CD4-positive, CD25-positive, alpha-beta regulatory T cell (primary cell): ENCODE results near the gene MESD. TPM values are rescaled to one million over a fixed set of nuclear protein-coding genes. Genes with fewer than 3 reads are reported as not detected.

Source experiments
- ATAC-seq, 2 donors: fragments of 150-1000 bp; cut with Tn5 transposase; one replicate each; pipeline ENCODE4 v1.10.0; 2021; ENCODE audit warnings: low read depth in 2 of 2, moderate number of reproducible peaks in 2 of 2, moderate library complexity in 1 of 2
- DNase-seq, 3 donors: peaks; one replicate each; pipeline versions ENCODE4 v3.0.0 to v3.0.0-alpha.2; 2012 to 2022; ENCODE audit warnings: mixed read lengths in 1 of 3
- H3K27ac ChIP-seq: one replicate; pipeline ENCODE4 v1.7.0; 2013; ENCODE audit warnings: mild to moderate bottlenecking, low read length; ENCODE audit not compliant: insufficient read depth, poor library complexity, severe bottlenecking
- H3K27me3 ChIP-seq: one replicate; pipeline ENCODE4 v1.7.0; 2013; ENCODE audit warnings: low read length; ENCODE audit not compliant: control insufficient read depth, insufficient read depth
- H3K36me3 ChIP-seq: one replicate; pipeline ENCODE4 v1.7.0; 2013; ENCODE audit warnings: mild to moderate bottlenecking, low read length, moderate library complexity; ENCODE audit not compliant: control insufficient read depth, insufficient read depth
- H3K4me1 ChIP-seq: 2 replicates; pipeline ENCODE4 v1.7.0; 2013; ENCODE audit warnings: mild to moderate bottlenecking, low read length; ENCODE audit not compliant: insufficient read depth, control insufficient read depth, poor library complexity, severe bottlenecking
- H3K4me3 ChIP-seq: one replicate; pipeline ENCODE4 v1.7.0; 2013; ENCODE audit warnings: low read depth, mild to moderate bottlenecking, low read length, moderate library complexity
- H3K9me3 ChIP-seq, 2 experiments: 1 replicate in 1 of 2; 2 replicates in 1 of 2; pipeline ENCODE4 v1.7.0; 2013; ENCODE audit warnings: low read length in 2 of 2, mild to moderate bottlenecking in 1 of 2, moderate library complexity in 1 of 2; ENCODE audit not compliant: control insufficient read depth in 2 of 2
- H3K27ac Mint-ChIP-seq, 3 donors: one replicate each; pipeline ENCODE4 v1.8.0; 2020 to 2022; ENCODE audit warnings: mild to moderate bottlenecking in 3 of 3, mixed read lengths in 3 of 3, moderate library complexity in 2 of 3
- H3K27me3 Mint-ChIP-seq: one replicate; pipeline ENCODE4 v1.8.0; 2022; ENCODE audit warnings: mild to moderate bottlenecking, mixed read lengths
- H3K36me3 Mint-ChIP-seq: one replicate; pipeline ENCODE4 v1.8.0; 2020; ENCODE audit warnings: mixed read lengths
- H3K4me1 Mint-ChIP-seq, 4 donors: one replicate each; pipeline ENCODE4 v1.8.0; 2020 to 2022; ENCODE audit warnings: mixed read lengths in 4 of 4, mild to moderate bottlenecking in 1 of 4
- H3K4me3 Mint-ChIP-seq, 4 donors: one replicate each; pipeline ENCODE4 v1.8.0; 2020 to 2022; ENCODE audit warnings: mild to moderate bottlenecking in 4 of 4, mixed read lengths in 4 of 4, moderate library complexity in 3 of 4
- H3K9me3 Mint-ChIP-seq, 7 donors: one replicate each; pipeline ENCODE4 v1.8.0; 2020 to 2022; ENCODE audit warnings: mixed read lengths in 7 of 7, mild to moderate bottlenecking in 3 of 7, moderate library complexity in 2 of 7
- polyA plus RNA-seq, 4 donors: library from polyadenylated mRNA; unstranded; fragments of 300-500 nt; fragmentation: Illumina TruSeq; gene quantifications; one replicate each; pipeline ENCODE4 v1.2.3, GENCODE V29; 2021
- total RNA-seq: library from RNA; stranded (reverse); gene quantifications from one replicate; pipeline ENCODE4 v1.2.3, GENCODE V29; 2022

MESD gene
- 18.4 TPM for total RNA-seq
- polyA plus RNA-seq, result 10 to 100 TPM; 28.7 to 34.1 (median 31.3) TPM

GRCh38 chr15:80989518-80990478 lies at the start of gene MESD:
Gene MESD (minus strand): TSS chr15:80989819. CDS start chr15:80989791, 28 bp downstream.
- H3K4me1 Mint-ChIP-seq, result peaks cover 38 to 70% (median 54%) of the 10 kb centered on the region in 4 donors

GRCh38 chr15:81038975-81039607 lies 49.5 kb upstream of the MESD start:
- H3K9me3 Mint-ChIP-seq, result peaks cover 0 to 2% (median 0%) of the 10 kb centered on the region in 7 donors
- H3K36me3 Mint-ChIP-seq, result no peaks in the 10 kb centered on the region
- Histone ChIP-seq H3K36me3 (no peaks in the 10 kb centered on the region), H3K27ac (peak overlapping the region; percentile 15), H3K4me3 (peak overlapping the region; percentile 11), H3K4me1 (peaks cover 11% of the 10 kb centered on the region), H3K27me3 (no peaks in the 10 kb centered on the region), H3K9me3 (no peaks in the 10 kb centered on the region)
- no peaks in the 10 kb centered on the region for H3K27me3 Mint-ChIP-seq
- DNase-seq (peak in 1 of 3 donors; percentile 72), ATAC-seq (no peak)
- peak overlapping the region; percentile 42 to 84 (median 81) for H3K27ac Mint-ChIP-seq
- peaks cover 8 to 19% (median 16%) of the 10 kb centered on the region in 4 donors for H3K4me1 Mint-ChIP-seq
- peak overlapping the region in 1 of 4 donors; percentile 46 for H3K4me3 Mint-ChIP-seq

More at GRCh38 chr15:80989518-80990478, at the start of gene MESD:
- Histone ChIP-seq H3K27ac (peak within 1 kb of the TSS; percentile 82), H3K4me3 (peak within 1 kb of the TSS; percentile 97), H3K36me3 (peaks cover 5% of the 10 kb centered on the region), H3K9me3 (no peaks in the 10 kb centered on the region), H3K27me3 (no peaks in the 10 kb centered on the region), H3K4me1 (peaks cover 56% of the 10 kb centered on the region)
- DNase-seq, result peak; percentile 93 to 98 (median 95)
- Mint-ChIP-seq H3K36me3 (peaks cover 12% of the 10 kb centered on the region), H3K27ac (peak within 1 kb of the TSS; percentile 99 to 100 (median 99)), H3K27me3 (no peaks in the 10 kb centered on the region), H3K9me3 (no peaks in the 10 kb centered on the region), H3K4me3 (peak within 1 kb of the TSS; percentile 97 to 99 (median 99))
- ATAC-seq, result peak; percentile 100

- H3K4me3 Mint-ChIP-seq, result no peak overlapping the region
- H3K4me1 Mint-ChIP-seq, result peaks cover 11 to 22% (median 17%) of the 10 kb centered on the region in 4 donors
- Histone ChIP-seq H3K4me1 (peaks cover 11% of the 10 kb centered on the region), H3K4me3 (no peak overlapping the region), H3K27me3 (no peaks in the 10 kb centered on the region), H3K9me3 (no peaks in the 10 kb centered on the region), H3K27ac (no peak overlapping the region), H3K36me3 (no peaks in the 10 kb centered on the region)
- peaks cover 0 to 2% (median 0%) of the 10 kb centered on the region in 7 donors for H3K9me3 Mint-ChIP-seq
- peak overlapping the region in 1 of 3 donors; percentile 96 for H3K27ac Mint-ChIP-seq
- H3K27me3 Mint-ChIP-seq, result no peaks in the 10 kb centered on the region
- ATAC-seq (no peak), DNase-seq (no peak)
- no peaks in the 10 kb centered on the region for H3K36me3 Mint-ChIP-seq
These were observed 48.5 kb upstream of the MESD start for GRCh38 chr15:81037952-81038743.

GRCh38 chr15:81033508-81033907 lies 43.9 kb upstream of the MESD start:
- Mint-ChIP-seq H3K4me1 (peaks cover 3 to 28% (median 9%) of the 10 kb centered on the region in 4 donors), H3K9me3 (peaks cover 0 to 7% (median 0%) of the 10 kb centered on the region in 7 donors), H3K4me3 (no peak overlapping the region), H3K27ac (no peak overlapping the region), H3K36me3 (no peaks in the 10 kb centered on the region), H3K27me3 (no peaks in the 10 kb centered on the region)
- no peak overlapping the region for H3K4me3 ChIP-seq
- H3K27ac ChIP-seq, result no peak overlapping the region
- H3K27me3 ChIP-seq, result no peaks in the 10 kb centered on the region
- ATAC-seq (no peak), DNase-seq (no peak)
- no peaks in the 10 kb centered on the region for H3K36me3 ChIP-seq
- no peaks in the 10 kb centered on the region for H3K4me1 ChIP-seq
- H3K9me3 ChIP-seq, result peaks cover 0 to 4% of the 10 kb centered on the region in 2 experiments

GRCh38 chr15:81032818-81033217 lies 43.2 kb upstream of the MESD start:
- no peaks in the 10 kb centered on the region for H3K4me1 ChIP-seq
- H3K27me3 Mint-ChIP-seq, result no peaks in the 10 kb centered on the region
- H3K36me3 ChIP-seq, result no peaks in the 10 kb centered on the region
- DNase-seq (peak in 1 of 3 donors; percentile 32), ATAC-seq (no peak)
- H3K27ac Mint-ChIP-seq, result peak overlapping the region in 2 of 3 donors; percentile 9 to 50
- no peaks in the 10 kb centered on the region for H3K27me3 ChIP-seq
- H3K4me3 ChIP-seq, result no peak overlapping the region
- H3K36me3 Mint-ChIP-seq, result no peaks in the 10 kb centered on the region
- H3K9me3 Mint-ChIP-seq, result peaks cover 0 to 7% (median 0%) of the 10 kb centered on the region in 7 donors
- H3K4me1 Mint-ChIP-seq, result peaks cover 0 to 28% (median 7%) of the 10 kb centered on the region in 4 donors
- H3K27ac ChIP-seq, result no peak overlapping the region
- no peak overlapping the region for H3K4me3 Mint-ChIP-seq
- peaks cover 0 to 4% of the 10 kb centered on the region in 2 experiments for H3K9me3 ChIP-seq

- no peaks in the 10 kb centered on the region for H3K36me3 ChIP-seq
- no peak overlapping the region for H3K4me3 Mint-ChIP-seq
These were observed 42.7 kb upstream of the MESD start for GRCh38 chr15:81032355-81032754.

GRCh38 chr15:81031203-81031602 lies 41.6 kb upstream of the MESD start:
- no peak overlapping the region for H3K4me3 Mint-ChIP-seq
- ATAC-seq (no peak), DNase-seq (no peak)
- peaks cover 0 to 7% (median 0%) of the 10 kb centered on the region in 7 donors for H3K9me3 Mint-ChIP-seq
- no peaks in the 10 kb centered on the region for H3K36me3 Mint-ChIP-seq
- peak overlapping the region in 1 of 3 donors; percentile 50 for H3K27ac Mint-ChIP-seq
- H3K4me3 ChIP-seq, result no peak overlapping the region
- no peak overlapping the region for H3K27ac ChIP-seq
- H3K27me3 ChIP-seq, result no peaks in the 10 kb centered on the region
- no peaks in the 10 kb centered on the region for H3K4me1 ChIP-seq
- H3K9me3 ChIP-seq, result peaks cover 0 to 4% of the 10 kb centered on the region in 2 experiments
- peaks cover 2 to 28% (median 7%) of the 10 kb centered on the region in 4 donors for H3K4me1 Mint-ChIP-seq
- H3K36me3 ChIP-seq, result no peaks in the 10 kb centered on the region
- no peaks in the 10 kb centered on the region for H3K27me3 Mint-ChIP-seq

More at GRCh38 chr15:81032355-81032754, 42.7 kb upstream of the MESD start:
- peaks cover 0 to 4% of the 10 kb centered on the region in 2 experiments for H3K9me3 ChIP-seq
- no peak overlapping the region for H3K27ac ChIP-seq
- ATAC-seq (no peak), DNase-seq (no peak)
- Mint-ChIP-seq H3K9me3 (peaks cover 0 to 7% (median 0%) of the 10 kb centered on the region in 7 donors), H3K4me1 (peaks cover 0 to 28% (median 7%) of the 10 kb centered on the region in 4 donors), H3K36me3 (no peaks in the 10 kb centered on the region), H3K27me3 (no peaks in the 10 kb centered on the region), H3K27ac (peak overlapping the region in 1 of 3 donors; percentile 50)
- H3K27me3 ChIP-seq, result no peaks in the 10 kb centered on the region
- H3K4me1 ChIP-seq, result no peaks in the 10 kb centered on the region
- no peak overlapping the region for H3K4me3 ChIP-seq
